ENCODE measurements around the gene SPOPL. TPM values are rescaled to one million over a fixed set of nuclear protein-coding genes. Genes with fewer than 3 reads are reported as not detected.

Gene SPOPL
- total and polyA plus RNA-seq, 2 donors (not counting 1 experiment from before 2014, with no cell fraction given): 14.0 to 53.6 TPM

DNA sequence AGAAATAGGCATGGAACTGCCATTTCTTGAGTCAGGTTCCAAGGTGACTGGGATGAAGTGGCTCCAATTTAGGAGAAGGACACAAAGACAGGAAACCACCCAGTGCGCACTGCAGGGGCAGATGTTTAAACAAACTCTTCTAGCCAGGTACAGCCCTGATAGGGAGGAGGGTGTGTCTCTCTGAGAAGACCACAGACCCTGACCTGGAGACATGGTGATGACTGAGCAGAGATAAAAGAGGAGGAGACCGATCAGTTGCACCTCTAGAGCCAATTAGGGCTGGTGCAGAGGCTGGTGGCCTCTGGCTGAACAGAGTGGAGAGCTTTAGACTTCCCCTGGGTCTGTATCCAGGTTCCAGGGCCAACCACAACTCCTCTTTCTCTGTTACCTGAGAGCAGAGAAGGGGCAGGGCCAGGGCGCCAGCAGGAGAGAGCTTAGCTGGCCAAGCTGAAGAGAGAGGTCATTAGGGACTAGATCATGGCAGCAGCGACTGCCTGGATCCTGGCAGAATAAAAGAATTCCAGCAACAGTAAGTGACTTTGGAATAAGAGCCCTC is 5.4 kb upstream of the SPOPL start:
- Mint-ChIP-seq H3K4me1 (peaks cover 10% of the 10 kb centered on the region), H3K27me3 (no peaks in the 10 kb centered on the region), H3K27ac (no peak overlapping the region), H3K9me3 (ENCODE audit: insufficient read depth) (no peaks in the 10 kb centered on the region), H3K4me3 (no peak overlapping the region)
- Histone ChIP-seq H3K9me3 (ENCODE audit: control extremely low read depth in 1 of 3, control insufficient read depth in 2 of 3, insufficient read depth in 1 of 3, low read length in 2 of 3) (no peaks in the 10 kb centered on the region), H3K36me3 (replicated peaks in 1 of 2; ENCODE audit: control extremely low read depth in 1 of 2, control insufficient read depth in 1 of 2, extremely low read depth in 1 of 2, insufficient read depth in 2 of 2, low read length in 1 of 2) (no peaks in the 10 kb centered on the region), H4K20me1 (ENCODE audit: control insufficient read depth, insufficient read depth, low read length, poor library complexity, severe bottlenecking) (no peaks in the 10 kb centered on the region), H3K9ac (ENCODE audit: low read length) (no peak overlapping the region), H3K4me2 (replicated peaks; ENCODE audit: low read depth, low read length, poor library complexity, severe bottlenecking) (no peak overlapping the region), H3K27ac (ENCODE audit: low read length in 2 of 2) (no peak overlapping the region), H3K27me3 (replicated peaks in 1 of 4; ENCODE audit: control extremely low read depth in 1 of 4, control insufficient read depth in 3 of 4, insufficient read depth in 4 of 4, low read length in 3 of 4) (no peaks in the 10 kb centered on the region), H3K79me2 (ENCODE audit: control insufficient read depth, insufficient read depth, low read length) (no peaks in the 10 kb centered on the region), H2AFZ (ENCODE audit: insufficient read depth, low read depth, low read length, poor library complexity, severe bottlenecking) (no peak overlapping the region), H3K4me1 (ENCODE audit: control insufficient read depth in 2 of 2, insufficient read depth in 2 of 2, low read length in 2 of 2) (peaks cover 0 to 6% of the 10 kb centered on the region in 2 donors), H3K4me3 (ENCODE audit: control extremely low read depth in 1 of 5, extremely low read depth in 1 of 5, insufficient read depth in 1 of 5, low read depth in 2 of 5, low read length in 4 of 5) (no peak overlapping the region)
- TF ChIP-seq, protein P1, sequence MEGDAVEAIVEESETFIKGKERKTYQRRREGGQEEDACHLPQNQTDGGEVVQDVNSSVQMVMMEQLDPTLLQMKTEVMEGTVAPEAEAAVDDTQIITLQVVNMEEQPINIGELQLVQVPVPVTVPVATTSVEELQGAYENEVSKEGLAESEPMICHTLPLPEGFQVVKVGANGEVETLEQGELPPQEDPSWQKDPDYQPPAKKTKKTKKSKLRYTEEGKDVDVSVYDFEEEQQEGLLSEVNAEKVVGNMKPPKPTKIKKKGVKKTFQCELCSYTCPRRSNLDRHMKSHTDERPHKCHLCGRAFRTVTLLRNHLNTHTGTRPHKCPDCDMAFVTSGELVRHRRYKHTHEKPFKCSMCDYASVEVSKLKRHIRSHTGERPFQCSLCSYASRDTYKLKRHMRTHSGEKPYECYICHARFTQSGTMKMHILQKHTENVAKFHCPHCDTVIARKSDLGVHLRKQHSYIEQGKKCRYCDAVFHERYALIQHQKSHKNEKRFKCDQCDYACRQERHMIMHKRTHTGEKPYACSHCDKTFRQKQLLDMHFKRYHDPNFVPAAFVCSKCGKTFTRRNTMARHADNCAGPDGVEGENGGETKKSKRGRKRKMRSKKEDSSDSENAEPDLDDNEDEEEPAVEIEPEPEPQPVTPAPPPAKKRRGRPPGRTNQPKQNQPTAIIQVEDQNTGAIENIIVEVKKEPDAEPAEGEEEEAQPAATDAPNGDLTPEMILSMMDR (IDR thresholded peaks at IDR 0.05): no peak
- no peak for TF ChIP-seq EZH2 (IDR thresholded peaks at IDR 0.05; ENCODE audit: borderline replicate concordance, insufficient read depth, low read depth, low read length, poor library complexity, severe bottlenecking)
- POLR2A ChIA-PET: no interaction called here
- CTCF ChIA-PET: no interaction called here
- intact Hi-C loops (cut with micrococcal nuclease): no loop called here
- no peak for ATAC-seq (ENCODE audit: low read depth)
- DNase-seq: no peak
- WGBS (ENCODE audit: insufficient coverage): 97% methylated on average over 3 of the region's 4 CpGs

DNA sequence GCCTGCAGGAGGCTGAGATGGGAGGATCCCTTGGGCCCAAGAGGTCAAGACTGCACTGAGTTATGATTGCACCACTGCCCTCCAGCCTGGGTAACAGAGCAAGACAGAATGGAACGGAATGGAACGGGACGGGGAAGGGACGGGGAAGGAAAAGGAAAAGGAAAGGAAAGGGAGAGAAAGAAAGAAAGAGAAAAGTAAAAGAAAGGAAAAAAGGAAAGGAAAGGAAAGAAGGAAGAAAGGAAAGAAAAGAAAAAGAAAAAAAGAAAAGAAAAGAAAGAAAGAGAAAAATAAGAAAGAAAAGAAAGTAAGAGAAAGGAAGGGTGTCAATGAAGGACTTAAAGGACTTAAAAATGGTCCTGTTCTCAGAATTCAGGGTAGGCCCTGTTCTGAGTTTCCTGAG is 4.3 kb upstream of the SPOPL start:
- no peak overlapping the region for H3K27ac Mint-ChIP-seq
- CTCF ChIA-PET: no interaction called here
- TF ChIP-seq EZH2 (IDR thresholded peaks at IDR 0.05; ENCODE audit: borderline replicate concordance, insufficient read depth, low read depth, low read length, poor library complexity, severe bottlenecking): no peak
- TF ChIP-seq, protein P1 (IDR thresholded peaks at IDR 0.05): no peak

More for the DNA sequence above, 4.3 kb upstream of the SPOPL start:
- WGBS (ENCODE audit: insufficient coverage): 97% methylated on average over 4 of the region's 4 CpGs
- H3K27me3 Mint-ChIP-seq: no peaks in the 10 kb centered on the region
- H3K9me3 Mint-ChIP-seq (ENCODE audit: insufficient read depth): no peaks in the 10 kb centered on the region
- Histone ChIP-seq H3K9me3 (ENCODE audit: control extremely low read depth in 1 of 3, control insufficient read depth in 2 of 3, insufficient read depth in 1 of 3, low read length in 2 of 3) (no peaks in the 10 kb centered on the region), H3K79me2 (ENCODE audit: control insufficient read depth, insufficient read depth, low read length) (peaks cover 6% of the 10 kb centered on the region), H3K4me2 (replicated peaks; ENCODE audit: low read depth, low read length, poor library complexity, severe bottlenecking) (no peak overlapping the region), H3K9ac (ENCODE audit: low read length) (no peak overlapping the region), H3K27ac (ENCODE audit: low read length in 2 of 2) (no peak overlapping the region), H4K20me1 (ENCODE audit: control insufficient read depth, insufficient read depth, low read length, poor library complexity, severe bottlenecking) (no peaks in the 10 kb centered on the region), H3K27me3 (replicated peaks in 1 of 4; ENCODE audit: control extremely low read depth in 1 of 4, control insufficient read depth in 3 of 4, insufficient read depth in 4 of 4, low read length in 3 of 4) (no peaks in the 10 kb centered on the region), H3K4me1 (ENCODE audit: control insufficient read depth in 2 of 2, insufficient read depth in 2 of 2, low read length in 2 of 2) (peaks cover 0 to 8% of the 10 kb centered on the region in 2 donors), H3K4me3 (ENCODE audit: control extremely low read depth in 1 of 5, extremely low read depth in 1 of 5, insufficient read depth in 1 of 5, low read depth in 2 of 5, low read length in 4 of 5) (no peak overlapping the region), H3K36me3 (replicated peaks in 1 of 2; ENCODE audit: control extremely low read depth in 1 of 2, control insufficient read depth in 1 of 2, extremely low read depth in 1 of 2, insufficient read depth in 2 of 2, low read length in 1 of 2) (no peaks in the 10 kb centered on the region), H2AFZ (ENCODE audit: insufficient read depth, low read depth, low read length, poor library complexity, severe bottlenecking) (no peak overlapping the region)
- POLR2A ChIA-PET: no interaction called here
- no peak for DNase-seq
- ATAC-seq (ENCODE audit: low read depth): no peak
- peaks cover 13% of the 10 kb centered on the region for H3K4me1 Mint-ChIP-seq
- intact Hi-C loops (cut with micrococcal nuclease): no loop called here
- H3K4me3 Mint-ChIP-seq: no peak overlapping the region

Data from B cell (primary cell).